T-cell (primary cell): ENCODE data around the gene WDR59. TPM values are rescaled to one million over a fixed set of nuclear protein-coding genes. Genes with fewer than 3 reads are reported as not detected.

ENCODE experiments used
- ATAC-seq, 4 experiments: fragments of 200-7000 bp in 3 of 4; fragments of 150-1000 bp in 1 of 4; cut with Tn5 transposase; replicated peaks in 1 of 4; 1 replicate in 3 of 4; 2 replicates in 1 of 4; pipeline ENCODE4 v1.10.0; 2021; ENCODE audit warnings: moderate library complexity in 3 of 4, mild to moderate bottlenecking in 2 of 4, moderate number of reproducible peaks in 1 of 4
- CTCF ChIA-PET, 2 donors: fragments of 300-600 bp; sonication (Branson Sonifier 250); formaldehyde crosslinking; loops; one replicate each; lab custom pipeline; 2022; ENCODE audit warnings: antibody characterized with exemption in 2 of 2; lab: Charles Lee
- POLR2A ChIA-PET, 2 donors: fragments of 300-600 bp; sonication (Branson Sonifier 250); formaldehyde crosslinking; loops; one replicate each; lab custom pipeline; 2022; ENCODE audit warnings: antibody characterized with exemption in 2 of 2; lab: Charles Lee
- DNase-seq, 35 experiments: peaks; one replicate each; pipeline versions ENCODE4 v3.0.0 to v3.0.0-alpha.2; 2013 to 2023
- H3K27ac ChIP-seq: one replicate; pipeline ENCODE4 v1.5.1; 2013; ENCODE audit warnings: low read length
- H3K27me3 ChIP-seq, 2 experiments: replicated peaks in 1 of 2; 1 replicate in 1 of 2; 2 replicates in 1 of 2; pipeline versions ENCODE4 v1.6.1 to v1.7.0; 2013; ENCODE audit warnings: low read length in 1 of 2, mixed read lengths in 1 of 2; ENCODE audit not compliant: control insufficient read depth in 2 of 2, insufficient read depth in 2 of 2; ENCODE audit errors: extremely low read depth in 1 of 2
- H3K36me3 ChIP-seq, 2 donors: 1 replicate in 1 of 2; 2 replicates in 1 of 2; pipeline versions ENCODE4 v1.6.1 to v1.7.0; 2013; ENCODE audit warnings: low read length in 1 of 2; ENCODE audit not compliant: control insufficient read depth in 2 of 2, insufficient read depth in 1 of 2; ENCODE audit errors: extremely low read depth in 1 of 2
- H3K4me1 ChIP-seq, 2 experiments: 1 replicate in 1 of 2; 2 replicates in 1 of 2; pipeline versions ENCODE4 v1.6.1 to v1.7.0; 2013; ENCODE audit warnings: low read length in 2 of 2, mixed read lengths in 1 of 2; ENCODE audit not compliant: insufficient read depth in 2 of 2, control insufficient read depth in 1 of 2; ENCODE audit errors: extremely low read depth in 1 of 2
- H3K4me3 ChIP-seq, 2 donors: 1 replicate in 1 of 2; 2 replicates in 1 of 2; pipeline versions ENCODE4 v1.5.1 to v1.7.0; 2013; ENCODE audit warnings: mild to moderate bottlenecking in 2 of 2, low read length in 1 of 2, moderate library complexity in 1 of 2; ENCODE audit not compliant: control insufficient read depth in 1 of 2; ENCODE audit errors: extremely low read depth in 1 of 2
- H3K9me3 ChIP-seq: 2 replicates; pipeline ENCODE4 v1.7.0; 2013
- H3K27ac Mint-ChIP-seq, 2 donors: one replicate each; pipeline ENCODE4 v1.8.0; 2020 to 2021; ENCODE audit warnings: mild to moderate bottlenecking in 2 of 2, mixed read lengths in 2 of 2
- H3K27me3 Mint-ChIP-seq, 2 donors: one replicate each; pipeline ENCODE4 v1.8.0; 2021 to 2022; ENCODE audit warnings: mixed read lengths in 2 of 2
- H3K36me3 Mint-ChIP-seq: one replicate; pipeline ENCODE4 v1.8.0; 2021; ENCODE audit warnings: mixed read lengths
- H3K4me1 Mint-ChIP-seq, 3 donors: one replicate each; pipeline ENCODE4 v1.8.0; 2020 to 2022; ENCODE audit warnings: mixed read lengths in 3 of 3, mild to moderate bottlenecking in 1 of 3
- H3K4me3 Mint-ChIP-seq, 3 donors: one replicate each; pipeline ENCODE4 v1.8.0; 2020 to 2022; ENCODE audit warnings: mild to moderate bottlenecking in 3 of 3, mixed read lengths in 3 of 3, moderate library complexity in 3 of 3
- H3K9me3 Mint-ChIP-seq, 3 donors: one replicate each; pipeline ENCODE4 v1.8.0; 2020 to 2022; ENCODE audit warnings: mixed read lengths in 3 of 3
- WGBS: methylation state at CpG from one replicate; pipeline ENCODE4 v1.1.5; 2013; ENCODE audit warnings: missing lambda C conversion rate; ENCODE audit not compliant: insufficient coverage; 5-methylcytosine and 5-hydroxymethylcytosine counted together
- total RNA-seq, 35 experiments: library from RNA in 6 of 35; stranded (reverse) in 6 of 35; fragments of 120-200 nt in 1 of 35; gene quantifications; one replicate each; pipeline versions ENCODE4 v1.2.1 to v1.2.4 and lab custom pipeline; 2013 to 2026

The WDR59 gene
- total RNA-seq, 5 donors from 2014 or later (not counting 1 experiment from before 2014, with no cell fraction given): 97.7 to 120 (median 108) TPM

DNA sequence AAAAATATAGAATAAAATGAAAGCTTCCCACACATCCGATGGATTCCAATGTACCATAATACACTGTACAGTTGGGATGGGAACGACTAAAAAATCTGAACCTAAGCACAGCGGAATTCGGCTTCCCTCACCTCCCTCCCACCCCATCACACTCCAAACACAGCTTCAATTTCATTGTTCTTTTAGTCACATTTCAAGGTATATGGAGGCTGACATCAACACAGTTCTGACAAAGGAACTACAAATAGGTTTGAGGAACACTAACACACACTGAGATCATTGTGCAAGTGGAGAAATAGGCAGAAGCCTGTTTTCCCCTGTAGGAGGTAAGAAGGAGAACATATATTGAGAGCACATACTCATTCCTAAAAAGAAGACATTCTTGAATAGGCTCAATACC is 85.1 kb downstream of the WDR59 start:
- Histone ChIP-seq H3K27ac (no peak overlapping the region), H3K4me1 (no peaks in the 10 kb centered on the region), H3K4me3 (no peak overlapping the region), H3K9me3 (no peaks in the 10 kb centered on the region), H3K27me3 (no peaks in the 10 kb centered on the region), H3K36me3 (peaks cover 0 to 33% of the 10 kb centered on the region in 2 donors)
- Mint-ChIP-seq H3K27me3 (no peaks in the 10 kb centered on the region), H3K9me3 (no peaks in the 10 kb centered on the region), H3K4me1 (no peaks in the 10 kb centered on the region), H3K27ac (no peak overlapping the region), H3K4me3 (no peak overlapping the region), H3K36me3 (peaks cover 76% of the 10 kb centered on the region)
- no peak for DNase-seq
- 100% methylated on average over 2 of the region's 4 CpGs for WGBS
- ATAC-seq: no peak
- ChIA-PET POLR2A (no interaction called here), CTCF (no interaction called here)

DNA sequence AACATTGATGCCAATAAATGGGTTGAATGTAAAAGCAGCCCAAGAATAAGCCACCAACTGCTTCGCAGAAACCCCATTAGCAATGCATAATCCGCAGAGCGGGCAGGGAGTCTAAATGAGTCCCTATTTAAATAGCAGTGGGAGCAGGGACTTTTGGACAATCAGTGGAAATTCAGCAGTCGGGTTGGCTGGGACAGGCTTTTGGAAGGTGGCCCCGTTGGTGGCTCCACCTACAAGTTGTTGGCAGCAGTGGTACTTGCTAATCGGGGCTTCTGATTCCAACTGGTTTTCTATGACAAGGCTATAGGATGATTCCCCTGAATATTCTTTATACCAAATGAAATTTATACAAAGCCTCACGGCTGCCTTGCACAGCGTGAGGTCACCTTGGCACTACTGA is 86.3 kb downstream of the WDR59 start:
- Mint-ChIP-seq H3K4me1 (no peaks in the 10 kb centered on the region), H3K4me3 (no peak overlapping the region), H3K27me3 (no peaks in the 10 kb centered on the region), H3K27ac (no peak overlapping the region), H3K36me3 (peaks cover 76% of the 10 kb centered on the region), H3K9me3 (no peaks in the 10 kb centered on the region)
- ChIA-PET POLR2A (no interaction called here), CTCF (no interaction called here)
- ATAC-seq: no peak
- H3K36me3 ChIP-seq: peaks cover 0 to 36% of the 10 kb centered on the region in 2 donors
- H3K27ac ChIP-seq: no peak overlapping the region
- no peaks in the 10 kb centered on the region for H3K4me1 ChIP-seq
- H3K4me3 ChIP-seq: no peak overlapping the region
- DNase-seq: no peak
- no peaks in the 10 kb centered on the region for H3K27me3 ChIP-seq
- H3K9me3 ChIP-seq: no peaks in the 10 kb centered on the region
- 96% methylated on average over 4 of the region's 8 CpGs for WGBS

DNA sequence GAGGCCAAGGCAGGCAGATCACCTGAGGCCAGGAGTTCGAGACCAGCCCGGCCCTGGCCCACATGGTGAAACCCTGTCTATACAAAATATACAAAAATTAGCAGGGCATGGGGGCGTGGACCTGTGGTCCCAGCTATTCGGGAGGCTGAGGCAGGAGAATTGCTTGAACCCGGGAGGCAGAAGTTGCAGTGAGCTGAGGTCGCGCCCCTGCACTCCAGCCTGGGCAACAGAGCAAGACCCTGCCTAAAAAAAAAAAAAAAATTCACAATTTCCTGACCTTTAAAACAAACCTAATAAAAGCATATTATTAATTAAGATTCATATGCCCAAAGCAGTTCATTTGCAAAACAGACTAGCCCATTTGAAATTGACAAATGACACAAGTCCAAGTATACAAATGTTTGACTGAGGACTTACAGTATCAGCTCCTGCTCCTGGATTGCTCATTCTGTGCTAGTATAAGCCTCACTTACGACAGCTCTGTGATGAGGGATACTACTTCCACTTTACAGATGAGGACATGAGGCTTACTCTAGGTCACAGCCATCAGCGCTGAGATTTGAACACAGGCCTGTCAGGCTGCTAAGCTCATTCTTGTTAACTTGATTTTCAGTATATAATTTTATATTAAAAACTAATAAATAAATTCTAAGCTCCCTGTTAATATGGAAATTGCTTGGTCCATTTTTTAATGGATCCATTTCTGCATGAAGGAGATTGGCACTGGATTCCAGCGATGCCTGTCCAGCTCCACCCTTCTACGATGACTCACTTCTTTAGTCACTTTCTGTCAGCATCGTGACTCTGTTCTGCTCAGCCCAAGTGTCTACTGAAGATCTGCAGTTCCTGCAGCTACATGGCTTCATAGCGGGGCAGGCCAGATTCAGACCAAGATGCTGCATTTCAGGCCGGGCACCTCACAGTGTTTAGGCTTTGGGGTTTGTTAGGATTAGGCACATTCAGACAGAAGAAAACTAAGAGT is 88.2 kb downstream of the WDR59 start:
- Histone ChIP-seq H3K36me3 (peaks cover 0 to 37% of the 10 kb centered on the region in 2 donors), H3K27me3 (no peaks in the 10 kb centered on the region), H3K4me3 (no peak overlapping the region), H3K27ac (no peak overlapping the region), H3K9me3 (no peaks in the 10 kb centered on the region), H3K4me1 (no peaks in the 10 kb centered on the region)
- ChIA-PET POLR2A (interaction anchor here in 1 of 2 donors (0.6 kb wide), 1 partner anchor 184 kb away, joined by 3 read pairs; no protein-coding TSS in a partner anchor), CTCF (no interaction called here)
- DNase-seq: no peak
- 84% methylated on average over 7 of the region's 14 CpGs for WGBS
- Mint-ChIP-seq H3K4me1 (no peaks in the 10 kb centered on the region), H3K4me3 (no peak overlapping the region), H3K27me3 (no peaks in the 10 kb centered on the region), H3K36me3 (peaks cover 81% of the 10 kb centered on the region), H3K9me3 (no peaks in the 10 kb centered on the region), H3K27ac (no peak overlapping the region)
- no peak for ATAC-seq

DNA sequence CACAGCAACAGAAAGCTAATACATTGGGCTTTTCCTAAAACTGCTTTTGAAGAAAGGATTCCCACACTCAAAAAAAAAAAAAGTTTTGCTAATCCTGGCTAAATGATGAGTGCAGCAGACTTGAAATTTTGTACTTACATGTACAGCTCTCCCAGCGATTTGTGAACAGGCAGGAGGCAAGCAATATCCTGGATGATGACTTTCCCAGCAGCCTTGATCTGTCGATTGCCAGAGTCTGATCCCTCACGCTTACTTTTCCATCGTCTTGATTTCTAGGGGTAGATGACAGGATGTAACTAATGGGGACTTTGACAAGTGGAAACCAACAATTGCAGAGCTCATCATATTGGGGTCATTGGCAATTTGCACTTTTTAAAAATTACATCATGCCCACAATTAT is 91.4 kb downstream of the WDR59 start:
- DNase-seq (no peak), ATAC-seq (no peak)
- no peak overlapping the region for H3K27ac Mint-ChIP-seq
- H3K9me3 Mint-ChIP-seq: no peaks in the 10 kb centered on the region
- Histone ChIP-seq H3K36me3 (peaks cover 4 to 34% of the 10 kb centered on the region in 2 donors), H3K4me1 (peaks cover 0 to 4% of the 10 kb centered on the region in 2 experiments), H3K27me3 (no peaks in the 10 kb centered on the region), H3K4me3 (no peak overlapping the region), H3K9me3 (no peaks in the 10 kb centered on the region), H3K27ac (no peak overlapping the region)
- no peaks in the 10 kb centered on the region for H3K27me3 Mint-ChIP-seq
- ChIA-PET CTCF (interaction anchor here in 1 of 2 donors (0.6 kb wide), 1 partner anchor 8 kb away, joined by 14 read pairs; no protein-coding TSS in a partner anchor), POLR2A (no interaction called here)
- 100% methylated on average over 1 of the region's 4 CpGs for WGBS
- H3K36me3 Mint-ChIP-seq: peaks cover 75% of the 10 kb centered on the region
- H3K4me3 Mint-ChIP-seq: no peak overlapping the region
- peaks cover 0 to 16% (median 12%) of the 10 kb centered on the region in 3 donors for H3K4me1 Mint-ChIP-seq

DNA sequence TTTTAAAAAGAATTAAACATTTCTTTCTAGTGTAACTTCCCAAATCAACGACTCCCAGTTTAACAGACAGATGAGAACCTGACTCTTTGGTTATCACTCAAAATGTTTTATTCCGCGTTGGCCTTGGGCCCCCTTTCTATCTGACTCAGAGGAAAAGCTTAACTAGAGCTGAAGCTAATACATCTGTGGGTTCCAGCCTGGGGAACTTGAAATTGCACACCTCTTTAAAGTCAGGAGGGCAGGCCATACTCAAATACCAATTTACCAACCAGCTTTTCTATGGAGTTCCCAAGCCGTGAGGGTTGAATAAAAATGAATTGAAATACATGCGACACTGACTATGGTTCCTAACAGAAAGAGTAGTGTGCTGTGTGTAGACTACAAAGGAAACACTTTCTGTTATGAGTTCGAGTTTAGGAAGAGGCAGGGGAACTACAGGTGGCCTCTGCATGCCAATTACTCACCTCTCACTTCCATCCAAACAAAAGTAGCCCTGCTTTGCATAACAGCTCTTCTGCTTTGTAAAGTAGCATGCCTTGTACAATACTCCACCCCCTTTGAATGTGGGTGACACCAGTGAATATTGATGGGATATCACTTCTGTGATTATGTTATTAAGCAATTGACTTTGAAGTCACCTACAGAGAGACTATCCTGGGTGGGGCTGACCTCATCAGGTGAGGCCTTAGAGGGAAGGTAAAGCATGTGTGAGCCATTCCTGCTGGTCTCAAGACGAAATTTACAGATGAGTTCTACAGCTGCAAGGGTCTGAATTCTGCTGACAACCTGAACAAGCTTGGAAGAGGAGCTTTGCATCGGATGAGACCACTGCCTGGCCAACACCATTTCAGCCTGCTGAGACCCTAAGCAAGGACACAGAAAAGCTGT is 92.1 kb downstream of the WDR59 start:
- H3K9me3 Mint-ChIP-seq: no peaks in the 10 kb centered on the region
- DNase-seq: no peak
- no peak overlapping the region for H3K4me3 ChIP-seq
- ATAC-seq: no peak
- H3K4me3 Mint-ChIP-seq: no peak overlapping the region
- peaks cover 0 to 22% (median 14%) of the 10 kb centered on the region in 3 donors for H3K4me1 Mint-ChIP-seq
- WGBS: 66% methylated on average over 3 of the region's 8 CpGs
- no peaks in the 10 kb centered on the region for H3K27me3 Mint-ChIP-seq
- peaks cover 4 to 37% of the 10 kb centered on the region in 2 donors for H3K36me3 ChIP-seq
- ChIA-PET CTCF (no interaction called here), POLR2A (no interaction called here)
- H3K27me3 ChIP-seq: no peaks in the 10 kb centered on the region
- peaks cover 0 to 8% of the 10 kb centered on the region in 2 experiments for H3K4me1 ChIP-seq
- no peak overlapping the region for H3K27ac Mint-ChIP-seq
- H3K9me3 ChIP-seq: no peaks in the 10 kb centered on the region
- peaks cover 75% of the 10 kb centered on the region for H3K36me3 Mint-ChIP-seq
- no peak overlapping the region for H3K27ac ChIP-seq

DNA sequence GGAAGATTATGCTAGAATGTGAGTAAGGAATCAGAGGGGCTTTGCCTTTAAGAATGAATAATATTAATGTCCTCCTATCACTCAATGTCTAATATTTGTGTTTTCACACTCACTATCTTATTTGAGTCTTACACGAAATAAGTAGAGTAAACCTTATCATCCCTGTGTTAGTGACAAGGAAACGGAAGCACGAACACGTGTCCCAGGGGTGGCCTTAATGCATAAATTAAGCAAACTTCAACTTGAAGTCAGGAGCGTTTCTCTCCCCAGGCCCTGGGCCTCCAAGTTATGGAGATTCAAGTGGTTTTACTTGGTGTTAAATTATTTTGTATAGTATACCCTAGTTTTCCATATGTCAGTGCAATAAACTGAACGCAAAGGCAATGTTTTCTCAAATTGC is 96.0 kb downstream of the WDR59 start:
- Histone ChIP-seq H3K27me3 (no peaks in the 10 kb centered on the region), H3K36me3 (peaks cover 18 to 61% of the 10 kb centered on the region in 2 donors), H3K27ac (peak overlapping the region; percentile 84), H3K9me3 (no peaks in the 10 kb centered on the region), H3K4me3 (no peak overlapping the region), H3K4me1 (peaks cover 0 to 8% of the 10 kb centered on the region in 2 experiments)
- H3K27me3 Mint-ChIP-seq: no peaks in the 10 kb centered on the region
- CTCF ChIA-PET: interaction anchor here in 1 of 2 donors (0.6 kb wide), 1 partner anchor 24 kb away, joined by 3 read pairs; no protein-coding TSS in a partner anchor
- H3K27ac Mint-ChIP-seq: peak overlapping the region; percentile 46 to 90
- peak in 1 of 35 experiments; percentile 11 for DNase-seq
- H3K4me3 Mint-ChIP-seq: peak overlapping the region in 1 of 3 donors; percentile 17
- POLR2A ChIA-PET: no interaction called here
- peaks cover 77% of the 10 kb centered on the region for H3K36me3 Mint-ChIP-seq
- ATAC-seq: peak in 1 of 4 experiments; percentile 37
- H3K4me1 Mint-ChIP-seq: peaks cover 0 to 30% (median 14%) of the 10 kb centered on the region in 3 donors
- no peaks in the 10 kb centered on the region for H3K9me3 Mint-ChIP-seq
- WGBS: no CpG with 5 or more reads among the region's 6 CpGs
